ENCODE measurements around the gene ADARB2. TPM values are rescaled to one million over a fixed set of nuclear protein-coding genes. Genes with fewer than 3 reads are reported as not detected.

Gene ADARB2
- total and polyA plus RNA-seq, 11 donors = 0.07 to 1.2 (median 0.28) TPM; not detected in 4

GRCh38 chr10:1291178-1292090 is 445.9 kb downstream of the ADARB2 start:
- WGBS, 4 donors = 80 to 87% (median 86%) methylated on average over 23 to 27 of the region's 27 CpGs
- DNase-seq = peak in 1 of 5 donors; percentile 8
- Histone ChIP-seq H3K27ac (no peak overlapping the region), H3K9me3 (no peaks in the 10 kb centered on the region), H3K4me3 (no peak overlapping the region), H3K36me3 (no peaks in the 10 kb centered on the region), H3K4me1 (no peaks in the 10 kb centered on the region), H3K27me3 (peaks cover 0 to 30% (median 0%) of the 10 kb centered on the region in 9 donors)
- intact Hi-C loops (cut with DNase I) = no loop called here
- ATAC-seq = no peak
- TF ChIP-seq CTCF (IDR thresholded peaks at IDR 0.05) (no peak), POLR2A (IDR thresholded peaks at IDR 0.05) (no peak)

GRCh38 chr10:1290071-1290471 is 447.3 kb downstream of the ADARB2 start:
- no peaks in the 10 kb centered on the region for H3K9me3 ChIP-seq
- H3K36me3 ChIP-seq = no peaks in the 10 kb centered on the region
- H3K4me3 ChIP-seq = no peak overlapping the region
- intact Hi-C loops (cut with DNase I) = no loop called here
- peak in 2 of 5 donors; percentile 0 to 11 for DNase-seq
- no peaks in the 10 kb centered on the region for H3K4me1 ChIP-seq
- H3K27me3 ChIP-seq = peaks cover 0 to 29% (median 0%) of the 10 kb centered on the region in 9 donors
- no peak overlapping the region for H3K27ac ChIP-seq
- TF ChIP-seq CTCF (IDR thresholded peaks at IDR 0.05) = no peak
- no peak for TF ChIP-seq POLR2A (IDR thresholded peaks at IDR 0.05)
- ATAC-seq = no peak
- 83 to 89% (median 86%) methylated on average over 8 of the region's 8 CpGs for WGBS, 4 donors

DNA sequence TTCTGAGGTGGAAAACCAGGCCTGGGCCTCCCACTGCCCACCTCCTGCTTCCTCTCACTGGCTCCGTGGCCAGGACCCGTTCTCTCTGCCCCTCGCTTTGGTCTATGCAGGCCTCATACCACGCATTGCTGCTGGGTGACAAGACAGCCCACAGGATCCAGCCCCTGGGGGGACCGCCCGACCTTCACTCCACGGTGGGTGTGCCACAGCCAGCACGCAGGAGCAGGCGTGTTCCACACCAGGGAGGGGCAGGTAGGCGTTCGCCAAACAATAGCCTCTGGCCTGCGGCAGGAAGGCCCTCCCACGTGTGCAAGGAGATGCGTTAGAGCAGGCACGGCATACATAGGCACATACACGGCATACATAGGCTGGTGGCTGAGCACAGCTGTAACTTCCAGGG is 447.7 kb downstream of the ADARB2 start:
- WGBS, 4 donors = 71 to 84% (median 73%) methylated on average over 15 to 16 of the region's 16 CpGs
- TF ChIP-seq CTCF (IDR thresholded peaks at IDR 0.05) (no peak), POLR2A (IDR thresholded peaks at IDR 0.05) (no peak)
- Histone ChIP-seq H3K27me3 (peaks cover 0 to 24% (median under 1%) of the 10 kb centered on the region in 9 donors), H3K27ac (no peak overlapping the region), H3K4me3 (no peak overlapping the region), H3K9me3 (no peaks in the 10 kb centered on the region), H3K4me1 (no peaks in the 10 kb centered on the region), H3K36me3 (no peaks in the 10 kb centered on the region)
- DNase-seq (peak in 2 of 5 donors; percentile 2 to 5), ATAC-seq (no peak)
- intact Hi-C loops (cut with DNase I) = no loop called here

DNA sequence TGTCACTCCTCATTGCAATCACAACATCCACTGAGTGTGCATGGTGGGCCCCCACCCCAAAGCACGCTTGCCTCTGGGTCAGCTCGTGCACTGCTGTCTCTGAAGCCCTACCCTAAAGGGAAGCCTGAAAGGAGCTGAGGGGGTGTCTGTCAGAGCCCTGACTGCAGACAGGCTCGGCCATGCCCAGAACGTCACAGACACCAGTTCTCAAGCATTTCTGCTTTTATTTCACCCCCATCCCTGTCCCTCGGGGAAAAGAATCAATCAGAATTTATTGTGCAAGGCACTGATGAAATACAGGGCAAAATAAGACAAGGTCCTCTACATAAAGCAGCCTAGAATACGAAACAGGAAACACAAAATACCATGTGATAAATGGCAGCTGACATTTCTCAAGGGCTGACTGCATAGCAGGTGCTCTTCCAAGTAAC is 449.3 kb downstream of the ADARB2 start:
- peaks cover 0 to 23% (median 0%) of the 10 kb centered on the region in 9 donors for H3K27me3 ChIP-seq
- H3K36me3 ChIP-seq = no peaks in the 10 kb centered on the region
- intact Hi-C loops (cut with DNase I) = no loop called here
- TF ChIP-seq POLR2A (IDR thresholded peaks at IDR 0.05) (no peak), CTCF (IDR thresholded peaks at IDR 0.05) (no peak)
- no peak overlapping the region for H3K27ac ChIP-seq
- H3K9me3 ChIP-seq = no peaks in the 10 kb centered on the region
- WGBS, 4 donors = 35 to 42% (median 38%) methylated on average over 6 of the region's 6 CpGs
- H3K4me3 ChIP-seq = no peak overlapping the region
- H3K4me1 ChIP-seq = no peaks in the 10 kb centered on the region
- no peak for DNase-seq
- ATAC-seq = peak in 2 of 4 donors; percentile 13 to 37
